OCI-LY3 (cell line): ENCODE results near the gene ROR2.

ENCODE experiments used
- H2AFZ ChIP-seq: fragments of 200-600, 300-600 bp; shearing (Covaris generic); 2 replicates; pipeline ENCODE4 v1.6.0; 2014; ENCODE audit warnings: antibody characterized with exemption, low read depth, low read length
- H3K27ac ChIP-seq: fragments of 200-600, 300-600 bp; sonication (generic); 2 replicates; pipeline ENCODE4 v1.5.1; 2014; ENCODE audit warnings: mild to moderate bottlenecking, low read length, moderate library complexity, mixed read lengths
- H3K27me3 ChIP-seq: fragments of 200-600, 300-600 bp; sonication (generic); 2 replicates; pipeline ENCODE4 v1.6.1; 2014; ENCODE audit warnings: low read depth, low read length, mixed read lengths
- H3K36me3 ChIP-seq: fragments of 200-600, 300-600 bp; sonication (generic); replicated peaks from 2 replicates; pipeline ENCODE3; 2014; ENCODE audit warnings: low read depth, low read length, mixed read lengths
- H3K4me1 ChIP-seq: fragments of 300-600, 200-600 bp; sonication (generic); 2 replicates; pipeline ENCODE4 v1.6.1; 2014; ENCODE audit warnings: low read length, mixed read lengths
- H3K4me2 ChIP-seq: fragments of 200-600, 300-600 bp; sonication (generic); 2 replicates; pipeline ENCODE4 v1.6.1; 2014; ENCODE audit warnings: low read length, mixed read lengths
- H3K4me3 ChIP-seq: fragments of 300-600, 200-600 bp; sonication (generic); 2 replicates; pipeline ENCODE4 v1.5.1; 2014; ENCODE audit warnings: antibody characterized with exemption, mild to moderate bottlenecking, low read length, moderate library complexity
- H3K79me2 ChIP-seq: fragments of 300-600, 200-600 bp; shearing (Covaris generic); 2 replicates; pipeline ENCODE4 v1.6.1; 2014; ENCODE audit warnings: mild to moderate bottlenecking, low read length, mixed read lengths
- H3K9ac ChIP-seq: fragments of 300-600, 200-600 bp; shearing (Covaris generic); 2 replicates; pipeline ENCODE4 v1.6.0; 2014; ENCODE audit warnings: mild to moderate bottlenecking, low read length, moderate library complexity
- H3K9me3 ChIP-seq: fragments of 200-600, 300-600 bp; shearing (Covaris generic); 2 replicates; pipeline ENCODE4 v1.6.1; 2014; ENCODE audit warnings: low read length, mixed read lengths; ENCODE audit not compliant: insufficient read depth
- H4K20me1 ChIP-seq: fragments of 200-600, 300-600 bp; sonication (generic); 2 replicates; pipeline ENCODE4 v1.6.1; 2016; ENCODE audit warnings: low read length, mixed read lengths; ENCODE audit not compliant: insufficient read depth
- EZH2phosphoT487 ChIP-seq: fragments of 200-600 bp; shearing (Covaris generic); IDR thresholded peaks from 2 replicates; pipeline ENCODE4 v1.6.1; 2018; ENCODE audit warnings: antibody characterized with exemption, mixed run types, low read depth
- TF ChIP-seq, protein P1 (sequence below): fragments of 200-600, 300-600 bp; sonication (generic); IDR thresholded peaks from 2 replicates; pipeline ENCODE4 v1.5.1; 2014; ENCODE audit warnings: antibody characterized with exemption, low read length, low read depth

The ROR2 gene

GRCh38 chr9:91817106-91817492 is 132.9 kb downstream of the ROR2 start:
- Histone ChIP-seq H3K27me3 (peaks cover 23% of the 10 kb centered on the region), H4K20me1 (no peaks in the 10 kb centered on the region), H3K4me3 (no peak overlapping the region), H3K4me2 (no peak overlapping the region), H3K36me3 (no peaks in the 10 kb centered on the region), H3K79me2 (no peaks in the 10 kb centered on the region), H3K9ac (no peak overlapping the region), H3K9me3 (no peaks in the 10 kb centered on the region), H2AFZ (no peak overlapping the region), H3K4me1 (no peaks in the 10 kb centered on the region), H3K27ac (no peak overlapping the region)
- TF ChIP-seq, protein P1, sequence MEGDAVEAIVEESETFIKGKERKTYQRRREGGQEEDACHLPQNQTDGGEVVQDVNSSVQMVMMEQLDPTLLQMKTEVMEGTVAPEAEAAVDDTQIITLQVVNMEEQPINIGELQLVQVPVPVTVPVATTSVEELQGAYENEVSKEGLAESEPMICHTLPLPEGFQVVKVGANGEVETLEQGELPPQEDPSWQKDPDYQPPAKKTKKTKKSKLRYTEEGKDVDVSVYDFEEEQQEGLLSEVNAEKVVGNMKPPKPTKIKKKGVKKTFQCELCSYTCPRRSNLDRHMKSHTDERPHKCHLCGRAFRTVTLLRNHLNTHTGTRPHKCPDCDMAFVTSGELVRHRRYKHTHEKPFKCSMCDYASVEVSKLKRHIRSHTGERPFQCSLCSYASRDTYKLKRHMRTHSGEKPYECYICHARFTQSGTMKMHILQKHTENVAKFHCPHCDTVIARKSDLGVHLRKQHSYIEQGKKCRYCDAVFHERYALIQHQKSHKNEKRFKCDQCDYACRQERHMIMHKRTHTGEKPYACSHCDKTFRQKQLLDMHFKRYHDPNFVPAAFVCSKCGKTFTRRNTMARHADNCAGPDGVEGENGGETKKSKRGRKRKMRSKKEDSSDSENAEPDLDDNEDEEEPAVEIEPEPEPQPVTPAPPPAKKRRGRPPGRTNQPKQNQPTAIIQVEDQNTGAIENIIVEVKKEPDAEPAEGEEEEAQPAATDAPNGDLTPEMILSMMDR, result no peak
- no peak for TF ChIP-seq EZH2phosphoT487

DNA sequence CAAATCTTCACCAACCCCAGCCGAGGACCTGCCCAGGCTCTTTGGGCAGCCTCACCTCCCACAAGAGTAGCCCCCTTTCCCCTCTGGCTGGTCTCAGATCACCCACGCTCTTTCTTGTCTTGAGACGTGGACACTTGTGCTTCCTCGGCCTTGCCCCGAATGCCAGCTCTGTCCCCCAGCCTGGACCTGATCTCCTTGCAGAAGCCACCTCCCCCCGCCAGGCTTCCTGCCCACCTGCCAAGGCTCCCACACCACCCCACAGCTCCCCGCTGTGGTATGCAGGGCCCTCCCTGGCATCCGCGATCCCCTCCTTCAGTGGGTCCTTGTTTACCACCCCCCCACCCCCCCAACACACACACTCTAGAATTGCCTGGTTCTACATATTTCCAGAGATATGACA is 133.7 kb downstream of the ROR2 start:
- H3K9me3 ChIP-seq, result no peaks in the 10 kb centered on the region
- no peak overlapping the region for H3K4me2 ChIP-seq
- H3K9ac ChIP-seq, result no peak overlapping the region
- H3K27me3 ChIP-seq, result peaks cover 17% of the 10 kb centered on the region
- H3K4me1 ChIP-seq, result no peaks in the 10 kb centered on the region
- no peaks in the 10 kb centered on the region for H4K20me1 ChIP-seq
- no peak overlapping the region for H3K4me3 ChIP-seq
- H2AFZ ChIP-seq, result no peak overlapping the region
- H3K79me2 ChIP-seq, result no peaks in the 10 kb centered on the region
- no peak overlapping the region for H3K27ac ChIP-seq
- no peaks in the 10 kb centered on the region for H3K36me3 ChIP-seq
- TF ChIP-seq, protein P1, result no peak
- TF ChIP-seq EZH2phosphoT487, result no peak

DNA sequence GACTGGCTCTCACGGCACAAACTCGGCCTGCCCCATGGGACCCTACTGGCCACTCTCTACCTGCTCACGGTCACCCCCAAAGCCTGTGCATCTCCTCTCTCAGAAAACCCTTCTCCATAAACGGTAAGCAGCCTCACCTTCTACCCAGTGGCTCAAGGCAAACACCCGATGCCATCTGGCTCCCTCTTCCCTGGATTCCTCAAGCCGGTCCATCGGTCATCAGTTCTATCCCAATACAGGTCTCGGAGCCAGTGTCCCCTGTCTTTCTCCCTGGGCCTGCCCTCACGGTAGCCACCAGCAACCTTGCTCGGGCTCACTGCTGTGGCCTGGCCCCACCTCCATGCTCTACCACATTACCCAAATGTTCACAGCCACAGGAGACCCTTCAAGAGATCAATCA is 134.1 kb downstream of the ROR2 start:
- H3K27ac ChIP-seq, result no peak overlapping the region
- no peak overlapping the region for H2AFZ ChIP-seq
- no peak for TF ChIP-seq EZH2phosphoT487
- TF ChIP-seq, protein P1, result no peak
- H3K4me3 ChIP-seq, result no peak overlapping the region
- H3K4me1 ChIP-seq, result no peaks in the 10 kb centered on the region
- H3K9me3 ChIP-seq, result no peaks in the 10 kb centered on the region
- H3K36me3 ChIP-seq, result no peaks in the 10 kb centered on the region
- peaks cover 14% of the 10 kb centered on the region for H3K27me3 ChIP-seq
- no peaks in the 10 kb centered on the region for H3K79me2 ChIP-seq
- no peak overlapping the region for H3K9ac ChIP-seq
- H3K4me2 ChIP-seq, result no peak overlapping the region
- H4K20me1 ChIP-seq, result no peaks in the 10 kb centered on the region

DNA sequence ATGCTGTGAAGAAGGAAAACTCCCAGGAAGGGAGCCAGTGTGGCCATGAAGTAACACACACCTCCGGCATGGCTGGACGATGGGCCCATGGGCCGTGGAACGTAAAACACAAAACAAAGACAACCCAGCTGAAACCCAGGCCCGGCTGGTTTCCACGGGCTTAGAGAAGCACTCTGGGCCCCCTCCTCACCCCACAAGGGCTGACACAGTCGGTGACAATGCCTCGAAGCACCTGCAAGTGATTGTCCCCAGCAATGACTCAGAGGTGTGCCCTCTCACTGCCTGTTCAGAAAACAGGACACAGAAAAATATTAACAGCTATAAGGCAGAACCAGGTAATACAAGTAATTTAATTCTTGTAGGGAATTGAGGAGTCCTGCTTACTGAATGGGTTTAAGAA is 135.3 kb downstream of the ROR2 start:
- H3K27ac ChIP-seq, result no peak overlapping the region
- H3K4me1 ChIP-seq, result peaks cover 2% of the 10 kb centered on the region; the same call in 1 of the 2 replicates
- no peak overlapping the region for H2AFZ ChIP-seq
- no peak overlapping the region for H3K9ac ChIP-seq
- no peak overlapping the region for H3K4me3 ChIP-seq
- TF ChIP-seq, protein P1, result no peak
- no peak for TF ChIP-seq EZH2phosphoT487
- H3K79me2 ChIP-seq, result no peaks in the 10 kb centered on the region
- H3K4me2 ChIP-seq, result no peak overlapping the region
- H3K36me3 ChIP-seq, result no peaks in the 10 kb centered on the region
- H3K27me3 ChIP-seq, result peaks cover 7% of the 10 kb centered on the region; the same call in 1 of the 2 replicates
- no peaks in the 10 kb centered on the region for H3K9me3 ChIP-seq
- H4K20me1 ChIP-seq, result no peaks in the 10 kb centered on the region
